GM19452 (cell line): ENCODE measurements around the gene ULK3.
A peak's percentile ranks its signal among the peaks of the same experiment; 100 is the strongest.

ENCODE experiments used
- ATAC-seq: cut with Tn5 transposase; IDR thresholded peaks from one replicate; pipeline ENCODE4 v1.9.1; 2021; ENCODE audit not compliant: unreplicated experiment

ULK3 gene

DNA sequence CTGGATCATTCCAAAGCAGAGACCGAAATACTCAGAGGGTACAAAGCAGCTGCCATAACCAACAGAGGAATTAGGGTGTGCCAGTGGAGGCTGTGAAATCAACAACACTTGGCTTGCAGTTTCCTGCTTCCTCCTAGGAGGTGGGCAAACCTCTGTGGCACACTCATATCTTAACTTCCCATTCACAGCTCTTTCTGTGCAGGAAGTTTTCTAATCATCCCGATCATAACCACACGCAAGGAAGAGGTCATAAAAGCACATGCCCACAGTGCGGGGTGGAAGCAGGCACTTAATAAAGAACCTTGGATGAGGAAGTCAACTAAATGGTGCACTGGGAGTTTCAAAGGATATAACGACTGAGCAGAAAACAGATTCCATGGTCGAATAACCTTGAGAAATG, 25.1 kb upstream of the ULK3 start:
- no peak for ATAC-seq

DNA sequence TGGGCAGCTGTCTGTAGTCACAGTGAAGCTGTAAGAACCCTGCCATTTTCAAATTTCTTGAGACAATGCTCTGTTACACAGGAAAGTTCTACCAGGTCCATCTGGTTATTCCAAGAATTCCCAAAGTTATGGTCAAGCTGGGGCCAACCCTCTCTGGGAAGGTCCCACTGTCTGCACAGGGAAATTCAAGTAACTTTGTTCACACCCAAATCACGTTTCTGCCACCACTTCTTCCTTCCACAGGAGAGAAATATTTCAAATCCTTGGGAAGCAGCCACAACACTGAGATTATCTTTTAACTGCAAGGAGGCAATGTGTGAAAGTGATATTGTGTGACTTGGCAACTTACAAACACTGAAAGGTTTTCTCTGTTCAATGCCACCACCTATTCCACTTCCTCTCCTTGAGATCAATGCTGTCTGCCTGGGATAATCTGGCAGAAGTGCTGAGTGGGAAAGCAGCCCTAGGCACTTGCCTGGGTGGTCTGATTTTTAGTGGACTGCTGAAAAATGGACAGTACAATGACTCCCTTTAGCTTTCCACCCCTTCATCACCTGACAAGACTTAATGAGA, 24.6 kb upstream of the ULK3 start:
- no peak for ATAC-seq

DNA sequence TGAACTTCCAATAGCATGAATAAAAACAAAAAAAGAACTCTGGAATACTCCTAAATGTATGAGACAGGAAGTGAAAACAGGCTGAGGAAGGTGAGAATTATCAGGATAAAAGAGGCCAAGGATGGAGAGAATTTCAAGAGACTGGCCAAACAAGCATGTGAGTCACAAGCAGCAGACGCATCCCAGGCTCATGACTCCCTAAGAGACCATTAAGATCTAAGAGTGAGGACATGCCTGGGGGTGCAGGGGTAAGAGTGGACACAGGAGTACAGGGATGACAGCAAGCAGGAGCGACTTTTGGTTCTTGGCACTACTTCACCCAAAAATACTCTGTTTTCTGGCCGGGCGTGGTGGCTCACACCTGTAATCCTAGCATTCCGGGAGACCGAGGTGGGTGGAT, 23.1 kb upstream of the ULK3 start:
- ATAC-seq: no peak

DNA sequence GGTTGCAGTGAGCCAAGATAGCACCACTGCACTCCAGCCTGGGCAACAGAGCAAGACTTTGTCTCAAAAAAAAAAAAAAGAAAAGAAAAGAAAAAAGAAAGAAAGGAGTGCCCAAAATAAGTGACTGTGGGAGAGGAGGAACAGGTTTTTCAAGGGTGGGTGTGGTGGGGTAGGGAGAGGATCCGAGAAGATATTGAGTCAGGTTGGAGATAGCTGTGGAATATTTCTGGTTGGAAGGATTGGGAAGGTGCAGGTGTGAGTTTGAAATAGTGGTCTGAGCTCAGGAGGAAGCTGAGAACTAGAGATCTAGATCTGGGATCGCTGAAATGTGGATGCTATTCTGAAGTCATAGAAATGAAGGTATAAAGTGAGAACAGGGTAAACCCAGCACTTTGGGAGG, 22.4 kb upstream of the ULK3 start:
- no peak for ATAC-seq

DNA sequence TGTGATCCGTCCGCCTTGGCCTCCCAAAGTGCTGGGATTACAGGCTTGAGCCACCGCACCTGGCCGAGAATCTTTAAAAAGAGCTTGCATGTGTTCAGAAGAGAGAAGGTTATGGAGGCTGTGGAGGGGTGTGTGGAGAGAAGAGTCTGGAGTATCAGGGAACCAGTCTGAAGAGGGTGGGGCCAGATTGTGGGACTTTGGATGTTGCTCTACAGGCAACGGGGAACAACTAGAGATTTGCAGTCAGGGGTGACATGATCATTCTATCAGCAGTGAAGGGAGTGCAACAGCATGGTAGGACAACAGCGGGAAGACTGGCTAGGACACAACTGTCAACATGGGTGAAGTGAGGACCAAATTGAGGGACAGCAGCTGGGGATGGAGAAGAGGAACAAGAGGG, 21.3 kb upstream of the ULK3 start:
- ATAC-seq: no peak

DNA sequence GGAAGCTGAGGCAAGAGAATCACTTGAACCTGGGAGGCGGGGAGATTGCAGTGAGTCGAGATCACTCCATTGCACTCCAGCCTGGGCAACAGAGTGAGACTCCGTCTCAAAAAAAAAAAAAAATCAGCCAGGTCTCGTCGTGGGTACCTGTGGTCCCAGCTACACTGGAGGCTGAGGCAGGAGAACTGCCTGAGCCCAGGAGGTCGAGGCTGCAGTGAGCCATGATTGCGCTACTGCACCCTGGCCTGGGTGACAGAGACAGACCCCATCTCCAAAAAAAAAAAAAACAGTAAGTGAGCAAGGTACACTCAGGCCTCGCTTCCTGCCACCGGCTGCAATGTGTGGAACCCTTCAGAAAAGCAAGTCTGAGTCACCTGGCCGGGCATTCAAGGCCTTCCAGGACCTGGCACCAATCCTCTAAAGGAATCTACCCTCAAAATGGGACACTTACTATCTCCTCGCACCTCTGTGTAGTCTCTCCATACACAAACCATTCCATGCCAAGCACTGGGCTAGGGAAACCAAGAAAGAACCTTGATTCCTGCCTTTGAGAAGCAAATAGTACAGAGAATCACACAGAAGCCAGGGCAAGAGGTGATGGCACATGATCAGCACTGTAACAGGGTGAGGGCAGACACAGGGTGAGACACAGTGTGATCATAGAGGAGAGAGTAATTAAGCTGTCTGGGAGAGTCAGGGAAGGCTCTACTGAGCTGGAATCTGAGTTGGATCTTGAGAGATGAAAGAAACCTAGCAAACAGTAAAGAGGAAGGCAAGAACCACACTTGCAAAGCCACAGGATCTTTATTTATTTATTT, 20.5 kb upstream of the ULK3 start:
- no peak for ATAC-seq

DNA sequence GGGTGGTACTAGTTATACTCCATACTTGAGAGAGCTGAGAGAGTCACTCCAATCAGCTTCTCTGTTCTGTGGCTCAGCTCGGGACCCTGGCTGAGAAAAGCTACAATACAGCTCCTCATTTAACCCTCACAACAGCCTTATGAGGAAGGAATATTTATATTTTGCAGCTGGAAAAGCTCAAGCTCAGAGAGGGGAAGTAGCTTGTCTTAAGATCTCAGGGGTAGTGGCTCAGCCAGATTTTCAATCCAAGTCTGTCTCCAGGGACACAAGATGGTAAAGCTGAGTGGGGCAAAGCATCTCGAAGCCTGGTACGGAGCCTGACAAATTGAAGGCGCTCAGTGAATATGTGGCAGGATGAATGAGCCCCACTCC, 15.4 kb upstream of the ULK3 start:
- ATAC-seq: no peak

DNA sequence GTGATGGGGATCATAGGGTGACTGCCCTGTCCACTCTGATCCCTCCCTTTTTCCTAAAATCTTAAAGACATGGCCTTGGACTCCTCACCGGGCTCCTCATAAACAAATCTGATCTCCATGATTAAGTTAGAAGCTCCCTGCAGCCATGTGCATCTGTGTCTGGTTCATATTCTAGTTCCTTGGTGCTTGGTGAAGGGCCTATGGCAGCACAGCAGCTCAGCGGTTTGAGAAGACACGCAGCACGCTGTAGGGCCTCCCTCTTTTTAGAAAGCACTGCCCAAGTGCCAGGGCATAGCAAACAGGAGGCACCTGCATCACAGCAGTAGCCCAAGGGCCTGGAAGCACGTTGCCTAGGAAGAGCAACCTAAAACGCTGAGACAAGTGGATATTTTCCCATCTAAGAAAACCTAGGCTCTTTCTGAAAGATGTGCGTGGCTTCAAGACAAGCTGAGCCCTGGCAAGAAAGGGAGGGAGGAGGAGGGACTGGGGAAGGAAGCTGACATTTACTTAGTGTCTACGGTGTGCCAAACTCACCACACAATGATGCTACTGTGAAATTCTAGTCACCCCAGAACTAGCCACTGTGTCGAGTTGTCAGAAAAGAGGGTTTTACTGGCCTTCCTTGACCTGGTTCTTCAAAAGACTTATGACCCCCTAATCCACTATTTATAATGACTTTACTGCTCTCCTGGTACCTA, 14.9 kb upstream of the ULK3 start:
- peak; percentile 17 for ATAC-seq

DNA sequence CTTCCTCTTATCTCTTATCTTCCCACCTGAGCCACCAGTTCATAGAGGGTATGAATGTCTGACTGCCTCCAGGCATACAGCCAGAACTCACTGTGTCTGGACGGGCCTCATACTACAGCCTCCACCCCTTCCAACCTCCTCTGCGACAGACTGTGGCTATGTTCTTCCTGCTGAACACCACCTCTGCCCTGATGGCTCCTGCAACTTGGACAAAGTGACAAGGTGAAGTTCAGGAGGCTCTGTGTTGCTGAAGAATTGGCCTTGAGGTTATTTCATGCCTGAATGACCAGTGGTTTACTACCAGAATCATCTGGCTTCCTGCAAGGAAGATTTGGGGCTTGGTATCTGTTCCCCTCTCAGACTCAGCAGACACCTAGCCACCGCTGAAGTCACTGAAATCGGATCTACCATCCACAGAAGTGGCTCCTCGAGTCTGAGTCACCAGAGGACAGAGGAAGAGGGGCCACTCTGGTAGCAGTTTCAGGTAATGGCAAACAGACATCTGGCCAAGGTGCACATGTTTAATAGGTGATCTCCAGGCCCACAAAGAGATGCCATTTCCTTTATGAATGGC, 14.2 kb upstream of the ULK3 start:
- ATAC-seq: peak; percentile 82

DNA sequence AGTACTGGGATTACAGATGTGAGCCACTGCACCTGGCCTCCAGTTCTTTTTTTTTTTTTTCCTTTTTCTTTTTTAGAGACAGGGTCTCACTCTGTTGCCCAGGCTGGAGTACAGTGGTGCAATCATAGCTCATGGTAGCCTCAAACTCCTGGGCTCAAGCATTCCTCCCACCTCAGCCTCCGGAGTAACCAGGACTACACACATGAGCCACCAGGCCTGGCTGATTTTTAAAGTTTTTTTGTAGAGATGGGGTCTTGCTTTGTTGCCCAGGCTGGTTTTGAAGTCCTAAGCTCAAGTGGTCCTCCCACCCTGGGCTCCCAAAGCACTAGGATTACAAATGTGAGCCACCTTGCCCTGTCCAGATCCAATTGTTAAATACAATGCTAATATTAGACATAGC, 13.6 kb upstream of the ULK3 start:
- ATAC-seq: no peak

DNA sequence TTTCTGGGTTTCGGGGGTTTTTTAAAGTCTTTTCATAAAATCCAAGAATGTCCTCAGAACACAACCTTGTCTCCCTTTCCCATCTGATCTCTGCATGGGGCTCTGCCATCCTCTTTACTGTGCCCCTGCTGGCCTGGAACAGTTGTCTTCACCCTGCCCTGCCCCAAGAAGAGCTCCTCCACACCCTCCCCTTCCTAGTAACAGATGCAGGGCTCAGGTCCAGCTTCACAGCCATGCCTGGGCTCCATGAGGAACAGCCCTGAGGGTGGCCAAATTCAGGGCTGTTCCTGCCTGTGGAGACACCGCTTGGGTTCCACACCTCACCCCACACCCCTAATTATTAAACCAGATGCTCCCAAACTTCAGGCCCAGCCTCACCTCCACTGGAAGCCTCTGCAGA, 12.9 kb upstream of the ULK3 start:
- ATAC-seq: no peak

DNA sequence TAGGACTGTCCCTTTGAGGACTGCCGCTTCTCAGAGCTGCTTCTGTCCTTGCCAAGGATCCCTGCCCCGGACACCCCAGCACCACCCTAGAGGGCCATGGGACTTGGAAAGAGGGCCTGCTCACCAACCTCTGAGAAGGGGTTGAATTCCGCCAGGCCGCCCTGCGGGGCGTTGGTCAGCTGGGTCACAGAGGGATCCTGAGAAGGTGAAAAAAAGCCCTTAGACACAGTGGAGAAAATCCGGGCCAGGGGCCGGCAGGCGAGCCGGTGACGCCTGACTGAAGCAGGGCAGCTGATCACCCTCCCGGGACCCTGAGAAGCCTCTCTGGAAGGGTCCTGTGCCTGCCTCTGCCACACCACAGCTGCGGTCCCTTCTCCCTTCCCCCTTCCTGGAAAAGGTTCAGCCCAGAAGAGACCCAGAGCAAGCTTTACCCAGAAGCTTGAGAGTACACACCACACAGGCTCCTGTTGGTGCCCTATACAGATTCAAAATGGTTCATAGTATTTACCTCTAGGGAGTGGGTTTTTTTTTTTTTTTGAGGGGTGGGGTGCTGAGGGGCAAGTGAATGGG, 11.6 kb upstream of the ULK3 start:
- ATAC-seq: no peak

DNA sequence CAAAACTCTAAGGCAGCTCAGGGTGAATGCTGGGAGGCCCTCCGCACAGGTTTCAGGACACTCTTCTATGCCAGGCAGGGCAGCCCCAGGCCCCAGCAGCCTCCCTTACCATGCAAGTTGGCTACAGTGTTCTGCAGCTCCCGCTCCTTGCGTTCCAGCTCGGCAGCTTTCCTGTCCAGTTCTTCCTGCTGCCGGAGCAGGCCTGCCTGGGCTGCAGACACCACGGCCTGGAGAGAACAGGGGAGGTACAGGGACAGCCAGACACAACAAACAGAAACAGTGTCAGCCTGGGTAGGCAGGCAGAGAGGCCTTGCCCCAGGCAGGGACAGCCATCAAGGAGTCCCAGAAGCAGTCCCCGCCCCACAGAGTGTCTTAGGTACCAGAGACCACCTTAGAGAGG, 9.0 kb upstream of the ULK3 start:
- no peak for ATAC-seq

DNA sequence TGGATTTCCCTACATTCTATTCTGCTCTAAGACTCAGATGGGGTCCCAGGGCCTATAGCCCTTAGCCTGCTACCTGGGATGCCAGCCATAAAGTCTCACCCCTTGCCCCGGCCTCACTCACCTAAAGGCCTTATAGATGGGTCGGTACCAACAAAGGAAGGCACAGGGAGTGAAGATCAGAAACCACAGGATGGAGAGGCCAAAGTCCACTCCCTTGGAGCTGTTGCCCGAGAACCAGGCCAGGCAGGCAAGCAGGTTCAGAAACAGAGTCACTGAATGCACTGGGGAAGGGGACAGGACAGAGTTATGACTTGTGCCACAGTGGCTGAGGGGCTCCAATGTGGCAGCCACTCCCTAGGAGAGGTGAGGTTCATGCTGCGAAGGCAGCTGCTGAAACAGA, 7.4 kb upstream of the ULK3 start:
- no peak for ATAC-seq

DNA sequence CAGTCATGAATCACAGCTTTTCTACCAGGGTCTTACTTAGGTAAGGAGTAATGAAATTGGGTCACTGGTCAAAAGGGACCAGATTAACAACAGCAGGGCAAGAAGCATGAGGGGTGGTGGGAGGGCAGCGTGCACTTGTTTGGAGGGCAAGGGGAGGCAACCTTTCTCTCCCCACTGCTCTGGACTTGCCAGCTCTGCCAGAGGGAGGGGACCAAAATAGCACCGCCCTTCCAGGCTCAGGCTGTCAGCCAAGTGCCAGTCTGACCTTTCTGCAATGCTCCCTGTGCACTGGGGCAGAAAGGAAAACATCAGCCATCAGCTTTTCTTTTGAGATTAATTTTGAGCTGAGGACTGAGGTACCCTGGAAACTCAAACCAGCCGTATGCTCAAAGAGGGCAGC, 4.5 kb upstream of the ULK3 start:
- ATAC-seq: no peak

DNA sequence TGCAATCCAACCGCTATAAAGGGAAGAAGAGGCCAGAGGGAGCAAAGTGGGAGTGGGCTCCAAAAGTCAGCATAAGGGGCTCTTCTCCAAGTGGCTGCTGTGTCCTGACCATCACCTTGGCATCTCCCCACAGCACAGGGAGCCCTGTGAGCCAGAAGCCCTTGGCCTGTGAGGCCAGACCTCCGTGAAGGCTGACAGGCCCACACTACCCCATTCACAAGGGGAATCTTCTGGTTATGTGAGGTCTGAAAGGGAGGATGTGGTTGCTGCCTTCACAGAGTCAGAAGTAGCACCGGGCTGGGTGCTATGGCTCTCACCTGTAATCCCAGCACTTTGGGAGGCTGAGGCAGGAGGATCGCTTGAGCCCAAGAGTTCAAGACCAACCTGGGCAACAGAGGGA, 2.6 kb upstream of the ULK3 start:
- no peak for ATAC-seq

DNA sequence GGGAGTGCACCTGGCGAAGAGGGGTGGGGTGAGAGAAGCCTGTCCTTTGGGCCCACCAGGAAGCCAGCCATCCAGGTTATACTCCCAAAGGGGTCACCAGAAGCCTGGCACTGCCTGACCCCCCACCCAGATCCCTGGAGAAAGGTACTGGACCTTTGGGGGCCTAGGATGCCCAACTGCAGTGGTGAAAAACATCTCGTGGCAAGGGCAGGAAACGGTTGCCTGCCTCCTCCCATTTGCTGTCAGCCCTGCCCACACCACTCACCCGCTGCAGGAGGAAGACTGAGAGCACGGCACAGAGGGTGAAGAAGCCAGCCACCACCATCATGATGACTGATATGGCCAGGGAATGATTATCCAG, 2.2 kb upstream of the ULK3 start:
- ATAC-seq: no peak

DNA sequence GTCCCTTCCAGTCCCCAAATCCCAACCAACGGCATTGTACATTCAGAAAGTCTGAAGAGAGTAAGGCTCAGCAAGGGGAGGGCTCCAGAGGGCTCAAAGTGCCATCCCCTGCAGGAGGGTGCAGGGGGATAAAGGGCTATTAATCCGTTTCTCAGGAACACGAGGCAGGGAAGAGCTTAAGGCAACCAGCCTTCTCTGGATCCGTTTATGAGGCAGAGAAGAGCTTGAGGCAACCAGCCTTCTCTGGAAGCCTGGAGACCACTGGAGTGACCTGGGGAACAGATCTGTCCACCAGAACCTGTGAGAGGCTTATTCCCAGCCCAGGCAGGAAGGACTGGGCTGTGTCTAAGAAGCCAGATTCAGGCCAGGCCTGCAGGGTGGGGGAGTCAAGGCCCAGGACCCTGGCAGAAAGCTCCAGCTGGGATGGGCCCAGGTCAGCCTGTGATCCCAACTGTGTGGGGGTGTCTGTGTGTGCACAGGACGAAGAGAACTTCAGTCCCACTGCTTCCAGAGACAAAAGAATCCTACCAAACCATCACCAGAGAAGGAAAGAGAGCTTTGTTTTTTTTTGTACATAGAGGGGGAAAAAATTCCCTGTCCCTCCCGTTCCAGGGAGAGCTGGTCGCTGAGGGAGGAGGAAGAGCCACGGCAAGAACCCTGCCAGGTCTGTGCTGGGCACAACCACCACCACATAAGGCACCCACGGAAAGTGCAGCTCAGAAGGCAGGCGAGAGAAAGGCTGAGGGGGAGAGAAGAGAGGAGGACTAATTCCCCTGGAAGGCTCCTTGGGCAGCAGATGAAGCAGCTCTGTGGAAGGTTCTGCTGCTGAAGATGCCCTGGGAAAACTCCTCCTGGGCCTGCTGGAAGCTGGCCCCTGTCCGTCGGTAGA, 1.6 kb upstream of the ULK3 start:
- no peak for ATAC-seq

DNA sequence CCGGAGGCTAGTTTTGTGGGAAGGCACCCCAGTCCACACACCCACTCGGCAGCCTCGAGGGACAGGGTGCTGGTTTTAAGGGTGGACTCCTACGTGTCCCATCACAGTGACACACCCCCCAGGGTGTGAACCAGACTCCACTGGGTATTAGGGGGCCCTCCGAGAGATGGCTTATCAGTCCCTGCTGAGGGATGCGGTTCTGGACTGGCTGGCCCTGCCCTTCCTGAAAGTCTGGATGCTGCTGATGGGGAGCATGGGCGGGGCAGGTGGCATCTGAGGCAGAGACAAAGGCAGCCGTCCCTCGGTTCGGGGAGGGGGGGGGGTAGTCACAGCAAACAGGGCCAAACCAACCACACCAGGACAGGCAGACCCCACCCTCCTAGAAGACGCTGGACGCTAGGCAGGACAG, 939 bp upstream of the ULK3 start:
- no peak for ATAC-seq

DNA sequence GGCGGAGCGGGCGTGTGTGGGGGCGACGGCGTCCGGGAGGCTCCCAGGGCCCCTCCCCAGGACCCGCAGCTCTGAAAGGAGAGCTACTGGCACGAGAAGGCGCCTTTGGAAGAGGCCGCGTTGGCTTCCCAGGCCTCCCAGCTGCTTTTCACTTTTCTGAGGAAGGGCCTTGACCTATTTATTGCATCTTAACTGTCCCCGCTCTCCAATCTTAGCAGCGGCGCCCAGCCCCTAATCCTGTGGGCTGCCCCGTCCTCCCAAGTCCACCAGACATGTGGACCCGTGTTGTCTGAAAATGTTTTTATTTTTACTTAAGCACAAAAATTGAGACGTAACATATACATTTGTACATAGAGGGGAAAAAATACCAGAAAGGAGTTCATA, 481 bp upstream of the ULK3 start:
- no peak for ATAC-seq

DNA sequence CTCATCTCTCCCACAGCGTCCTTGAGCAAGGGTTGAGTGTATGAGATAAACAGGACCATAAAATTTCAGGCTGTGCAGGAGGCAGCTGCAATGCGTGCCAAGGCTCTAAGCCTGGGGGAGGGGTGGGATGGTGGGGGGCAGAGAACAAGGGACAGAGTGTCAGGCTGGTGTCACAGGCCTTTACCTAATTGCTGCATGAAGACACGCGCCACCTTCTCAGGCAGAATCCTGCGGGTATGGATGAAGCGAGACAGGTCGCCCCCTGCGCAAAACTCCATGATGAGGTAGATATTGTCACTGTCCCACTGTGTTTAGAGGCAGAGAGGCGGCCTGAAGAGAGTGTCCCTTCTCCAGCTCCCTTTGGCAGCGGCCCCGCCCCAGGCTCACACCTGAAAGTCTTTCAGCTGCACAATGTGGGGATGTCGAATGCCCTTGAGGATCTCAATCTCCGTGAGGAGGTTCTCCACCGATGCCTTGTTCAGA, 1.0 kb downstream of the ULK3 start:
- ATAC-seq: no peak
